ENCODE results near the gene ZNF804B.

The ZNF804B gene

DNA sequence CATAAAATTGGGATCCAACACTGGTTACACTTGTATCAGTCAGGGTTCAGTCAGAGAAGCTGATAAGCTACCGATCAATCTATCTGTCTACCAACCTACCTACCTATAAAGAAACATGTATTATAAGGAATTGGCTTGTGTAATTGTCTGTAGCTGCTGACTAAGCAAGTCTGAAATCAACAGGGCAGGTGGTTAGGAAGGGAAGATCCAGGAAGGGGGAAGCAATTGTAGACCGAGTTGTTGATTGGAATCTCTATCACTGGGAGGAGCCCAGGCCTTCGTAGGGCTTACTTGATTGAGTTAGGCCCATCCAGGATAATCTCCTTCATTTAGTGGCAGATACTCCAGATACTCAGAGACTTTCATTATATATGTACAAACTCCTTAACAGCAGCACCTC lies 307.5 kb downstream of the ZNF804B start:
- Mint-ChIP-seq H3K27ac (no peak overlapping the region), H3K4me1 (no peaks in the 10 kb centered on the region), H3K9me3 (no peaks in the 10 kb centered on the region), H3K36me3 (ENCODE audit: low read depth) (no peaks in the 10 kb centered on the region), H3K27me3 (ENCODE audit: low read depth, poor library complexity) (no peaks in the 10 kb centered on the region), H3K4me3 (no peak overlapping the region)
- no peak for TF ChIP-seq CTCF (IDR thresholded peaks at IDR 0.05)
- DNase-seq: no peak

GRCh38 chr7:89072081-89072480 lies 312.6 kb downstream of the ZNF804B start:
- Mint-ChIP-seq H3K4me3 (no peak overlapping the region), H3K9me3 (peaks cover 8% of the 10 kb centered on the region), H3K36me3 (ENCODE audit: low read depth) (no peaks in the 10 kb centered on the region), H3K27me3 (ENCODE audit: low read depth, poor library complexity) (no peaks in the 10 kb centered on the region), H3K4me1 (no peaks in the 10 kb centered on the region), H3K27ac (no peak overlapping the region)
- no peak for DNase-seq
- no peak for TF ChIP-seq CTCF (IDR thresholded peaks at IDR 0.05)

- Mint-ChIP-seq H3K4me3 (no peak overlapping the region), H3K9me3 (peaks cover 8% of the 10 kb centered on the region), H3K36me3 (ENCODE audit: low read depth) (no peaks in the 10 kb centered on the region), H3K27me3 (ENCODE audit: low read depth, poor library complexity) (no peaks in the 10 kb centered on the region), H3K27ac (no peak overlapping the region), H3K4me1 (no peaks in the 10 kb centered on the region)
- DNase-seq: no peak
- no peak for TF ChIP-seq CTCF (IDR thresholded peaks at IDR 0.05)
Measured at GRCh38 chr7:89073776-89074175, 314.3 kb downstream of the ZNF804B start.

DNA sequence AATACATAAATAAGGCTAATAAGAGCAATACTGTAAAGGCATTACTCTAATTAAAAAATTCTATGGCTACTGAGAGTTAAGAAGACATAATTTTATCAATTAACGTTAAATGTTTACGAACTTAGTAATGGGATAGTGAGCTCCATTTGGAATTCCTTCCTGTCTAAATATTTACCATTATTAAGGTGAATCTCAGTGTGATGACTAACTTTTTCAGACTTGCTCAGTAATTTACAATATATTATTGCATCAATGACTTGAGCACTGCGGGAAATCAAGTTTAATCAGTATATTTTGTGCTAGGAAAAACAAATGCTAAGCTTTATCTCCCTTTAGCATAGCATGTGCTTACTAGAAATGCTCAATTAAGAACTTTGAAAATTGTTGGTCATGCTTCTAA lies 318.5 kb downstream of the ZNF804B start:
- Mint-ChIP-seq H3K27ac (no peak overlapping the region), H3K9me3 (peaks cover 8% of the 10 kb centered on the region), H3K27me3 (ENCODE audit: low read depth, poor library complexity) (no peaks in the 10 kb centered on the region), H3K4me1 (no peaks in the 10 kb centered on the region), H3K4me3 (no peak overlapping the region), H3K36me3 (ENCODE audit: low read depth) (no peaks in the 10 kb centered on the region)
- TF ChIP-seq CTCF (IDR thresholded peaks at IDR 0.05): no peak
- no peak for DNase-seq

DNA sequence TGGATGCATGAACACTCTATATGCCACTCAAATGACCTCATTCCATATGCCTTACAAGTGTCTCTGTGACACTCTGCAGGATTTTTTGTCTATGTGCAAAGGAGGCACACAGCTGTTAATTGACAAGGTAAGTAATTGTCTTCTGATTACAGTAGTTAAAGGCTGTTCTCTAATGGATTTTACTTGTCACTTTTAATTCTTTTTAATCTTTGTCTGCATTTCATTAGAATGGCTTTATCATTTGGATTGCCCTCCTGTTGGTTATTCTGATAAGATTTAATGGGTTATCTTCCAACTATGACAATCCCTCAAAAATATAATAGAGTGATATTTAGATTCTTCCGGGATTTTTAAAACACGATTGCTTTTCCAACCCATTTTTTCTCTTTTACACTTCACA lies 326.1 kb downstream of the ZNF804B start:
- TF ChIP-seq CTCF (IDR thresholded peaks at IDR 0.05): no peak
- Mint-ChIP-seq H3K4me1 (no peaks in the 10 kb centered on the region), H3K36me3 (ENCODE audit: low read depth) (no peaks in the 10 kb centered on the region), H3K27me3 (ENCODE audit: low read depth, poor library complexity) (no peaks in the 10 kb centered on the region), H3K27ac (no peak overlapping the region), H3K9me3 (no peaks in the 10 kb centered on the region), H3K4me3 (no peak overlapping the region)
- DNase-seq: no peak

DNA sequence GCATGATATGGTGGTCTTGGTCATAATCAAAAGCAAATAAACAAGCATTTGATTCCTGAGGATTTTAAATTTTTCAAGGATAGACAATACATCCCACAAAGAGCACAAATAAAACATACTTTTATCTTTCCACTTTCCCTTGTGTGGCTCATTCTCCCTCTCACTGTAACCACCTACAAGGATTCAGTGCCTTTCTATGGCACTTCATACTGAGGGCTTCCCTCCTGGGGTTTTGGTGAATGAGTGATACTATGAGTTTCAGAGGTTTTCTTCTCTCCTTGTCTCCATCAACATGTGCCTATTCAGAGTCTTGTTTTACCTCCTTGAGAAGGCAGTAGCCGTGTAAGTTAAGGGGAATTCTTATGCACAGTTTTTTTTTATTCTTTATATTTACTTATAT lies 332.1 kb downstream of the ZNF804B start:
- no peak for TF ChIP-seq CTCF (IDR thresholded peaks at IDR 0.05)
- Mint-ChIP-seq H3K4me1 (no peaks in the 10 kb centered on the region), H3K27ac (no peak overlapping the region), H3K9me3 (no peaks in the 10 kb centered on the region), H3K4me3 (no peak overlapping the region), H3K36me3 (ENCODE audit: low read depth) (no peaks in the 10 kb centered on the region), H3K27me3 (ENCODE audit: low read depth, poor library complexity) (no peaks in the 10 kb centered on the region)
- DNase-seq: no peak

All from nephron progenitor cell (in vitro differentiated cells).